Activated T-helper 2 cell treated with anti-CD3 and anti-CD28 coated beads, Interferon-gamma antibody, Interleukin-2, Interleukin-4, amounts not matched to agents 10 μg/mL and 5 μg/mL and 100 μg/mL, durations not matched to agents 14 hours and 24 hours and 36 hours (primary cell): ENCODE results near the gene ZNF239. TPM values are rescaled to one million over a fixed set of nuclear protein-coding genes. Genes with fewer than 3 reads are reported as not detected.
"Not testable (repeated sequence)": the region's sequence is repeated elsewhere in the genome, so short reads cannot be mapped to it uniquely, and the experiment has no call there.

ENCODE experiments used
- DNase-seq: peaks from one replicate; pipeline ENCODE4 v3.0.0; 2021; ENCODE audit warnings: low spot score
- H3K27ac Mint-ChIP-seq: one replicate; pipeline ENCODE4 v1.8.0; 2021; ENCODE audit warnings: mixed read lengths
- H3K27me3 Mint-ChIP-seq: one replicate; pipeline ENCODE4 v1.8.0; 2021; ENCODE audit warnings: low read depth, mixed read lengths
- H3K36me3 Mint-ChIP-seq: one replicate; pipeline ENCODE4 v1.8.0; 2021; ENCODE audit warnings: low read depth, mixed read lengths
- H3K4me1 Mint-ChIP-seq: one replicate; pipeline ENCODE4 v1.8.0; 2021; ENCODE audit warnings: low read depth, mixed read lengths
- H3K4me3 Mint-ChIP-seq: one replicate; pipeline ENCODE4 v1.8.0; 2021; ENCODE audit warnings: low read depth, mild to moderate bottlenecking, moderate library complexity, mixed read lengths
- H3K9me3 Mint-ChIP-seq: one replicate; pipeline ENCODE4 v1.8.0; 2021; ENCODE audit warnings: mixed read lengths
- intact Hi-C: fragments of 100-400 bp; cut with micrococcal nuclease; formaldehyde crosslinking; loops from one replicate; pipeline ENCODE4 v1.15.1; 2023
- total RNA-seq: library from RNA; stranded (reverse); gene quantifications from 2 replicates; pipeline ENCODE4 v1.2.3, GENCODE V29; 2022

The ZNF239 gene
- 0.66 and 0.97 TPM in 2 replicates for total RNA-seq

DNA sequence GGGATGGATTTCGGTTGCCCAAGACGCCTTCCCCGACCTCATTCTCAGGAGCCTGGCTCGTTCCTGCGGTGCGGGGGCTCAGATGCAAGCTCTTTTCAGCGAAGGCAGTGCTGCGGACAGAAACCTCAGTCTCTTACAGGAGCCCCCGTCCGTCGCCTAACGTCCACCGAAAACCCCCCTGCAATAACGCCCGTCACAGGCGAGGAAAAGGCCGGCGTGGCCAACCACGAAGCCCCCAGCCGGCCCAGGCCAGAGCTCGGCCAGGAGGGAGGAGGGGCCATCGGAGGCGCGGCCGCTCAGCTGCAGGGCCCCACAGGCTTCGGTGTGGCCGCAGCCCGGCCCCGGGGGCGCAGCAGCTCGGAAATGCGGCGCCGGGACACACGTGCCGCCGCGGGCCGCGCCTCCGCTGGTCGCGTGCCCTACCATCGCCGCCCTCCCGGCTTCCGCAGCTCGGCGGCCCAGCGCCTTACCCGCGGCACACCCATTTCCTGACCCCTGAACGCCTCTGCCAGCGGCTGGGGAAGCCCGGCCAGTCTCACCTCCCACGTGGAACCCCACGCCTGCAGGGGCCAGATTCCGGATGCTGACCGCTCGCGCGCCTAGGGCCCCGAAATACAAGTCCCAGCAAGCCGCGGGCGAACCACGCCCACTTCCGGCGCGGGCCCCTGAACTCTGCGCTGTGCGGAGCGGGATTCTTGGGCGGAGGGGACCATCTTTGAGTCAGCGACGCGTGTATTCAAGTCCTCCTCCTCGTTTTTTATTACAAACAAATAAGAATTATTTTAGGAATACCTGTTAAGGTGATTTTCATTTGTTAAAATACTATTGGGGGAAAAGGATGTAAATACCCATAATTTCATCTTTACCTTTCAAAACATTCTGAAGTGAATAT lies at the start of gene ZNF239:
Gene ZNF239 (minus strand): TSS at position 616 of the 892 bp plus-strand sequence. CDS start 16,537 bp downstream, outside the sequence.
- Mint-ChIP-seq H3K4me3 (peak within 1 kb of the TSS; percentile 68), H3K27me3 (no peaks in the 10 kb centered on the region), H3K4me1 (peaks cover 23% of the 10 kb centered on the region), H3K27ac (no peak within 1 kb of the TSS), H3K9me3 (peaks cover 46% of the 10 kb centered on the region), H3K36me3 (peaks cover 22% of the 10 kb centered on the region)
- DNase-seq: peak; percentile 60
- intact Hi-C loops: loop anchor here (1.0 kb wide), 2 partner anchors 21 to 74 kb away; partner anchors contain the start of gene ZNF32

DNA sequence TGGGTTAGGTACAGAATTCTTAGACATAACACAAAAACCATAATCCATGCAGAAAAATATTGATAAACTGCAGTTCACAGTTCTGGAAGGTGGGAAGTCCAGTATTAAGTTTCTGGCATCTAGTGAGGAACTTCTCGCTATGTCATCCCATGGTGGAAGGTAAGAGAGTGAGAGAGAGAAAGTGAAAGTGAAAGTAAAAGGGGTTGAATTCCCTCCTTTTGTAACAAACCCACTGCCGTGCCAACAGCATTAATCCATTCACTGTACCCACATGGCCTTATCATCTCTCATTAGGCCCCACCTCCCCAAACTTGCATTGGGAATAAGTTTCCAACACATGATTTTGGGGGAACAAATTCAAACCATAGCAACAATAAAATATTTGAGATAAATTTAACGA lies 48.9 kb upstream of the ZNF239 start:
- Mint-ChIP-seq H3K27me3 (no peaks in the 10 kb centered on the region), H3K9me3 (peaks cover 53% of the 10 kb centered on the region), H3K36me3 (peaks cover 10% of the 10 kb centered on the region), H3K4me1 (peaks cover 9% of the 10 kb centered on the region), H3K27ac (peak overlapping the region; percentile 42), H3K4me3 (peak overlapping the region; percentile 37)
- no peak for DNase-seq
- intact Hi-C loops: no loop called here

DNA sequence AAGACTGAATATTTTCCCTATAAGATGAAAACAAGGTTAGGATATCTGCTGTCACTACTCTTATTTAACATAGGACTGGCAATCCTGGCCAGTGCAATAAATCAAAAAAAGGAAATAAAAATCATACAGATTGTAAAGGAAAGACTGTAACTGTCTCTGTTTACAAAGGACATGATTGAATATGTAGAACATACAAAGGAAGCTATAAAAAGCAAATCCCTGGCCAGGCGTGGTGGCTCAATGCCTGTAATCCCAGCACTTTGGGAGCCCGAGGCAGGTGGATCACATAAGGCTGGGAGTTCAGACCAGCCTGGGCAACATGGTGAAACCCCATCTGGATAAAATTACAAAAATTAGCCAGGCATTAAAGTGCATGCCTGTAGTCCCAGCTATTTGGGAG lies 47.6 kb upstream of the ZNF239 start:
- peaks cover 9% of the 10 kb centered on the region for H3K4me1 Mint-ChIP-seq

DNA sequence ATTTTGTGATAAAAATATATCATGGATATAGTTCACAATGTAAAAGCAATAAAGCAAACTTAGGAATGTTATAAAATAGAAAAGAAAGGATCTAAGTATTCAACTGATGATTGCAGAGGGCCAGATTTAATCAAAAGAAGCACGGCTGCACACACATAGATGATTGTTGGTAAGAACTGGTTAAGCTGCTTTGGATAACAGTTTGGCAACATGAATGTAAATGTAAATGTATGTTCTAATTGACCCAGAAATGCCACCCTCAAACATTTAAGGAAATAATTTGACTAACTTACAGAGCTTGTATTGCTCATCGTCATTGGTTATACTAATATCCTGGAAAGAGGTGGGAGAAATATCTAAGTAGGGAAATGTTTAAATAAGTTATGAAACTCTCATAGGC lies 45.0 kb upstream of the ZNF239 start:
- DNase-seq: no peak
- no peaks in the 10 kb centered on the region for H3K27me3 Mint-ChIP-seq
- peaks cover 75% of the 10 kb centered on the region for H3K9me3 Mint-ChIP-seq
- no peak overlapping the region for H3K27ac Mint-ChIP-seq
- intact Hi-C loops: no loop called here
- peaks cover 40% of the 10 kb centered on the region for H3K36me3 Mint-ChIP-seq
- H3K4me1 Mint-ChIP-seq: peaks cover 9% of the 10 kb centered on the region
- H3K4me3 Mint-ChIP-seq: no peak overlapping the region

More for the DNA sequence above, 47.6 kb upstream of the ZNF239 start:
- peaks cover 14% of the 10 kb centered on the region for H3K36me3 Mint-ChIP-seq
- H3K9me3 Mint-ChIP-seq: peaks cover 55% of the 10 kb centered on the region
- no peaks in the 10 kb centered on the region for H3K27me3 Mint-ChIP-seq
- H3K4me3 Mint-ChIP-seq: no peak overlapping the region
- DNase-seq: no peak
- H3K27ac Mint-ChIP-seq: no peak overlapping the region
- intact Hi-C loops: no loop called here

DNA sequence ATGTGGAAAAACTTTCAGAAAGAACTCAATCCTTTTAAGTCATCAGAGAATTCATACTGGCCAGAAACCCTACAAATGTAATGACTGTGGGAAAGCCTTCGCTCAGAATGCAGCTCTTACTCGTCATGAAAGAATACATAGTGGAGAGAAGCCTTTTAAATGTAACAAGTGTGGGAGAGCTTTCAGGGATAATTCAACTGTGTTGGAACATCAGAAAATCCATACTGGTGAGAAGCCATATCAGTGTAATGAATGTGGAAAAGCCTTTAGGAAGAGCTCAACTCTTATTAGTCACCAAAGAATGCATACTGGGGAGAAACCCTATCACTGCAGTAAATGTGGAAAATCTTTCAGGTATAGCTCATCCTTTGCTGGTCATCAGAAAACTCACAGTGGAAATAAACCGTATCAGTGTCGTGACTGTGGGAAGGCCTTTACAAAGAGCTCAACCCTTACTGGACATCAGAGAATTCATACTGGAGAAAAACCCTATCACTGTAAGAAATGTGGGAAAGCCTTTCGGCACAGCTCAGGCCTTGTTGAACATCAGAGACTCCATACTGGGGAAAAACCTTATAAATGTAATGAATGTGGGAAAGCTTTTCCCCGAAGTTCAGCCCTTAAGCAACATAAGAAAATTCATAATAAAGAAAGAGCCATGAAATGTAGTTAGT lies 42.4 kb upstream of the ZNF239 start:
- Mint-ChIP-seq H3K36me3 (peaks cover 55% of the 10 kb centered on the region), H3K27me3 (no peaks in the 10 kb centered on the region), H3K9me3 (peaks cover 78% of the 10 kb centered on the region), H3K4me3 (no peak overlapping the region), H3K27ac (no peak overlapping the region), H3K4me1 (no peaks in the 10 kb centered on the region)
- no peak for DNase-seq
- intact Hi-C loops: no loop called here

DNA sequence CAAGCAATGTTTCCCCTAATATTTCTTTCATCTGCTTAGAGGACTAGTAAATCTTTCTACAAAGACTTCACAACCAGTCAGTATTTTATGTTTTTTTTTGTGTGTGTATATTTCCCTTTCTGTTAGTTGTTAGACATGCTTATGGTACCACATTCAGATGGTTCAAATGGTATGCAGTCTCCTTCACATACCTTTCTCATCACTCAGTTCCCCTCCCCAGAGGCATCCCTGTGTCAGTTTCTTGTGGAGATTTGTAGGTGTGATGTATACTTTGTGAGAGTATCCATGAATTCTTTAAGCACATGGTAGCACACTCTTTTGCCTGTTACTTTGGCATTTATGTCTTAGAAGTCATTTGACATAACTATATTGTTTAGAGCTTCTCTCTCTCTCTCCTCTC lies 36.2 kb upstream of the ZNF239 start:
- H3K27me3 Mint-ChIP-seq: no peaks in the 10 kb centered on the region
- DNase-seq: no peak
- peaks cover 14% of the 10 kb centered on the region for H3K4me1 Mint-ChIP-seq
- H3K27ac Mint-ChIP-seq: no peak overlapping the region
- H3K9me3 Mint-ChIP-seq: peaks cover 58% of the 10 kb centered on the region
- intact Hi-C loops: no loop called here
- peaks cover 85% of the 10 kb centered on the region for H3K36me3 Mint-ChIP-seq
- no peak overlapping the region for H3K4me3 Mint-ChIP-seq

DNA sequence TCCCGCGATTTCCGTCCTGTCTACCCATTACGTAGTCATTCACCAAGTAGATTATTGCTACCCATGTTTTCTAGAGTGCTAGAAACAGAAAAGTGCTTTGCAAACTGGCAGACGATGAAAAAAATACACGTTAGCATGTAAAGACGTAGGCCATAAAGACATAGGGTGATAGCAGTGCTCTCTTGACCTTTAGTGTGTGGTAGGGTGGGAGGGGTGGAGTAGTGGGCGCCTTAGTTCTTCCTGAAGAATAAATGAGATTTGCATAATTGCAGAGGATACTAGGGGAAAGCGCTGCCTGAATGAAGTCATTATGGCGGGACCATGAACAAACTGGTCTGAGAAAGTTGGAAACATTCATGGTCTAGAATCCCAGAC lies 32.8 kb upstream of the ZNF239 start:
- DNase-seq: no peak
- H3K4me1 Mint-ChIP-seq: peaks cover 14% of the 10 kb centered on the region
- intact Hi-C loops: loop anchor here (2.0 kb wide), 1 partner anchor 42 kb away; the partner anchor contains the start of gene ZNF32
- H3K4me3 Mint-ChIP-seq: peak overlapping the region; percentile 83
- H3K9me3 Mint-ChIP-seq: peaks cover 29% of the 10 kb centered on the region
- peaks cover 52% of the 10 kb centered on the region for H3K36me3 Mint-ChIP-seq
- peak overlapping the region; percentile 67 for H3K27ac Mint-ChIP-seq
- H3K27me3 Mint-ChIP-seq: peaks cover under 1% of the 10 kb centered on the region

DNA sequence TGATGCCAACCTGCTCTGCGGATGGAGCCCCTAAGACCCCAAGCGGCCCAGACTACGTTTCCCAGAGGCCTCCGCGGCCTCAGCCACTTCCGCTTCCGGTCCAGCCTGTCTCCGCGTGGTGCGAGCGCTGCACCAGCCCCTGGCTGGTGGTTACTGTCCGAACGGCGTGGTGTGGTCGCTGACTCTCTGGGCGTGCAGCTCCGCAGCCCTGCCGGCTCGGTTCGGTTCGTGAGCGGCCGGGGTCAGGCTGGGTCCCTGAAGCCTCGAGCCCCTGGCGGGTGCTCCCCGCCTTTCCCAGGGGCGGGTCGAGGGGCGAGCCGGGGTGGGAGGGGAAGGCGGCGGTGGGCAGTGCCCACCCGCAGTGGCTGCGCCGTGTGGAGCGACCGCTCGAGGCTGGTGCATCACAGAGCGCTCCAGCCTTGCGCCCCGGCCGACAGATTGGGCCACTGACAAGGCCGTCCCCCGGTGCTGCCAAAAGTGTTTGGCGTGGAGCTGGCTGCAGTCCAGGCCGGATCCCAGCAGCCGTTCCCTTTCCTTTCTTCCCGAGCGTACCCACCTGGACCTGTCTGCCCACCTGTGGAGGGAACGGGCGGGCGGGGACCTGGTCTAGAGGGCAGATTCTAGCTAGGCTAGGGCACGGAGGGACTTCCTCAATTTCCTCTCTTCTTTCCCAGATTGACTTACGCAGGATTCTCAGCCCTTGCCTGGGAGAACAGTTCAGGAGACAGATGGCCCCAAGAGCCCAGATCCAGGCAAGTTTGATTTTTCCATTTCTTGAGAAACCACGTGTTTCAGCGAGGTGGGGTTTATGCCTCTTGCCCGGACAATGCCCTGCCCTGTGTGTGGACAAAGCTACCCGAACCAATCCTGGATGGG lies 32.1 kb upstream of the ZNF239 start, which contains the start of gene ZNF485:
Gene ZNF485 (plus strand): TSS at position 116 of the 876 bp plus-strand sequence. CDS start 613 bp downstream, at position 729.
- intact Hi-C loops: loop anchor here (1.0 to 2.0 kb wide), 2 partner anchors 10 to 42 kb away; partner anchors contain the start of gene ZNF32
- Mint-ChIP-seq H3K9me3 (peaks cover 26% of the 10 kb centered on the region), H3K36me3 (peaks cover 46% of the 10 kb centered on the region), H3K27me3 (peaks cover 4% of the 10 kb centered on the region), H3K4me1 (peaks cover 14% of the 10 kb centered on the region), H3K27ac (peak within 1 kb of the TSS; percentile 67), H3K4me3 (peak within 1 kb of the TSS; percentile 83)
- peak; percentile 41 for DNase-seq

DNA sequence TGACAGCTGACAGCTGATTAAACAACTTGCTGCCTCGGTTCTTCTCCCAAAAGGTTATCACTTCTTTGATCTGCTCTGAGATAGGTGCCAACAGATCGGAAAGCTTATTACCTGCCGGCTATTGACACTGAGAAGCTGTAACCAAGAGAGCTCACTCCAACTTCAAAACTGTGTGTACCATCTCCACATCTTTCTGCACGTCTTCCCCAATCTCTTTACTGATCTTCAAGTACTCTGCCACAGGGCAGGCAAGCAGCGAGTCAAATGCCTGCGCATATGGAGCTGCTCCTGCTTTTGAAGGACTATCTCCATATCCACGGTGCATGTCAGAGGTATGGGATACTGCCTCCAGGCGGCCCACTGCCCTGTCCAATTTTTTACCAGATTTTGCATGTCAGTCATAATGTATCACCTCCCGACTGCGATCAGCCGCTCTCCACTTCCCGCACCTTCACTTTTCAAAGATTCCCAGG lies 31.5 kb upstream of the ZNF239 start:
- no peak for DNase-seq
- intact Hi-C loops: loop anchor here (1.0 to 2.0 kb wide), 2 partner anchors 10 to 43 kb away; partner anchors contain the start of gene ZNF32
- Mint-ChIP-seq H3K9me3 (peaks cover 27% of the 10 kb centered on the region), H3K27ac (peak overlapping the region; percentile 5), H3K36me3 (peaks cover 40% of the 10 kb centered on the region), H3K4me3 (peak overlapping the region; percentile 83), H3K27me3 (peaks cover 4% of the 10 kb centered on the region), H3K4me1 (peaks cover 14% of the 10 kb centered on the region)

DNA sequence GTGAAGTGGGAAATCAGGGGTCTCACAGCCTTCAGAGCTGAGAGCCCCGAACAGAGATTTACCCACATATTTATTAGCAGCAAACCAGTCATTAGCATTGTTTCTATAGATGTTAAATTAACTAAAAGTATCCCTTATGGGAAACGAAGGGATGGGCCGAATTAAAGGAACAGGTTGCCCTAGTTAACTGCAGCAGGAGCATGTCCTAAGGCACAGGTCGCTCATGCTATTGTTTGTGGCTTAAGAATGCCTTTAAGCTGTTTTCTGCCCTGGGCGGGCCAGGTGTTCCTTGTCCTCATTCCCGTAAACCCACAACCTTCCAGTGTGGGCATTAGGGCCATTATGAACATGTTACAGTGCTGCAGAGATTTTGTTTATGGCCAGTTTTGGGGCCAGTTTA lies 27.2 kb upstream of the ZNF239 start:
- H3K27me3 Mint-ChIP-seq, H3K4me1 Mint-ChIP-seq, H3K27ac Mint-ChIP-seq, DNase-seq, H3K4me3 Mint-ChIP-seq, intact Hi-C loops, H3K36me3 Mint-ChIP-seq: not testable (repeated sequence)
- H3K9me3 Mint-ChIP-seq: peaks cover 13% of the 10 kb centered on the region

DNA sequence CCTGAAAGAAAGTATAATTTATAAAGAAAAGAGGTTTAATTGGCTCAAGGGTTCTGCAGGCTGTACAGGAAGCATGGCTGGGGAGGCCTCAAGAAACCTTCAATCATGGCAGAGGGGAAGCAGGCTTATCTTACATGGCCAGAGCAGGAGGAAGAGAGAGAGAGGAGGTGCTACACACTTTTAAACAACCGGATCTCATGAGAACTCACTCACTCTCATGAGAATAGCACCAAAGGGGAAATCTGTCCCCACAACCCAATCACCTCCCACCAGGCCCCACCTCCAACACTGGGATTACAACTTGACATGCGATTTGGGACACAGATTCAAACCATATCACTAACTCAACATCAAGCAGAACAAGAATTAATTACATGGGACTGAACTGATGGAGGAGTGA lies 24.9 kb upstream of the ZNF239 start:
- H3K4me1 Mint-ChIP-seq: peaks cover 23% of the 10 kb centered on the region
- peaks cover 3% of the 10 kb centered on the region for H3K36me3 Mint-ChIP-seq

DNA sequence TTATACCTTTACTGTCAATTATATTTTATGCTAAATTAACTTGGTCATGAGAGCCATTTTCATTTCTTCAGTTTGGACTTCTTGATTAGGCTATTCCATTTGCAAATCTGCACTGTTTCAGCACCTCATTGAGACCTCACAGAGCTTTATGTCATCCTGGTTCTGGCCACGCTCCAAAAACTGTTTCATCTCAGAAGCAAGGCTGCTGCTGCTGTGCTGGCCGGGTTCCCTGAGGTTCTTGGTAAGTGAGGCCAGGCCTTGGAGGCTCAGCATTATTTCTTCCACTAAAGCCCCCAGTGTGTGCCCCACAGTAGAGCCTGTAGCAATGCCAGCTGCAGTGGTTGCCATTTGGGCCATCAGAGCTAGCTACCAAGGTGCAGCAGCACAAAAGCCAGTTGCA lies 24.0 kb upstream of the ZNF239 start:
- H3K27ac Mint-ChIP-seq: no peak overlapping the region

More for the DNA sequence above, 24.9 kb upstream of the ZNF239 start:
- peaks cover 9% of the 10 kb centered on the region for H3K9me3 Mint-ChIP-seq
- intact Hi-C loops: loop anchor here (5.0 to 10.0 kb wide), 6 partner anchors 185 to 1045 kb away; no protein-coding TSS in a partner anchor
- no peak for DNase-seq
- no peak overlapping the region for H3K4me3 Mint-ChIP-seq
- no peak overlapping the region for H3K27ac Mint-ChIP-seq
- peaks cover 9% of the 10 kb centered on the region for H3K27me3 Mint-ChIP-seq

More for the DNA sequence above, 24.0 kb upstream of the ZNF239 start:
- intact Hi-C loops: loop anchor here (5.0 to 10.0 kb wide), 6 partner anchors 186 to 1044 kb away; no protein-coding TSS in a partner anchor
- Mint-ChIP-seq H3K4me1 (peaks cover 26% of the 10 kb centered on the region), H3K36me3 (peaks cover 7% of the 10 kb centered on the region), H3K27me3 (peaks cover 14% of the 10 kb centered on the region), H3K4me3 (no peak overlapping the region), H3K9me3 (peaks cover 16% of the 10 kb centered on the region)
- DNase-seq: no peak
